ENCODE data around the gene RPH3AL.

Gene RPH3AL

GRCh38 chr17:290121-290521 is 62.5 kb downstream of the RPH3AL start:
- TF ChIP-seq CTCF (IDR thresholded peaks at IDR 0.05; ENCODE audit: control insufficient read depth, extremely low read depth, insufficient read depth) = no peak
- no peak overlapping the region for H3K4me3 ChIP-seq (ENCODE audit: low read depth, low read length)
- DNase-seq (ENCODE audit: low read depth) = no peak

GRCh38 chr17:289409-289808 is 63.2 kb downstream of the RPH3AL start:
- no peak overlapping the region for H3K4me3 ChIP-seq (ENCODE audit: low read depth, low read length)
- DNase-seq (ENCODE audit: low read depth) = no peak
- no peak for TF ChIP-seq CTCF (IDR thresholded peaks at IDR 0.05; ENCODE audit: control insufficient read depth, extremely low read depth, insufficient read depth)

- no peak for TF ChIP-seq CTCF (IDR thresholded peaks at IDR 0.05; ENCODE audit: control insufficient read depth, extremely low read depth, insufficient read depth)
- no peak for DNase-seq (ENCODE audit: low read depth)
- H3K4me3 ChIP-seq (ENCODE audit: low read depth, low read length) = no peak overlapping the region
Observed at GRCh38 chr17:288802-289356, 63.7 kb downstream of the RPH3AL start.

GRCh38 chr17:286571-286970 is 66.0 kb downstream of the RPH3AL start:
- no peak overlapping the region for H3K4me3 ChIP-seq (ENCODE audit: low read depth, low read length)
- DNase-seq (ENCODE audit: low read depth) = no peak
- no peak for TF ChIP-seq CTCF (IDR thresholded peaks at IDR 0.05; ENCODE audit: control insufficient read depth, extremely low read depth, insufficient read depth)

- no peak for TF ChIP-seq CTCF (IDR thresholded peaks at IDR 0.05; ENCODE audit: control insufficient read depth, extremely low read depth, insufficient read depth)
- no peak for DNase-seq (ENCODE audit: low read depth)
- no peak overlapping the region for H3K4me3 ChIP-seq (ENCODE audit: low read depth, low read length)
Observed at GRCh38 chr17:285751-286422, 66.7 kb downstream of the RPH3AL start.

- no peak for DNase-seq (ENCODE audit: low read depth)
- TF ChIP-seq CTCF (IDR thresholded peaks at IDR 0.05; ENCODE audit: control insufficient read depth, extremely low read depth, insufficient read depth) = no peak
- H3K4me3 ChIP-seq (ENCODE audit: low read depth, low read length) = no peak overlapping the region
Observed at GRCh38 chr17:284676-285355, 67.8 kb downstream of the RPH3AL start.
